IMR-90 (cell line): ENCODE results near the gene TTC24. TPM values are rescaled to one million over a fixed set of nuclear protein-coding genes. Genes with fewer than 3 reads are reported as not detected.

ENCODE experiments used
- ATAC-seq: fragments of 200-7000 bp; cut with Tn5 transposase; 2 replicates; pipeline ENCODE4 v1.9.1; 2020; ENCODE audit warnings: low read depth, mild to moderate bottlenecking, moderate library complexity
- BruUV-seq: library from RNA; stranded (reverse); fragments of 400-500 nt; replicated peaks from 2 replicates; lab custom pipeline; 2021; lab: Mats Ljungman, UMichigan
- CTCF ChIA-PET: fragments of 300-600 bp; formaldehyde crosslinking; extraction: SDS; loops from one replicate; lab custom pipeline; 2021; ENCODE audit warnings: antibody characterized with exemption; lab: Yijun Ruan, JAX
- POLR2A ChIA-PET: fragments of 300-600 bp; sonication (Branson Sonifier 250); formaldehyde crosslinking; loops from one replicate; lab custom pipeline; 2022; ENCODE audit warnings: antibody characterized with exemption; ENCODE audit not compliant: unreplicated experiment; lab: Charles Lee
- DNase-seq: peaks from one replicate; pipeline ENCODE4 v3.0.0; 2013
- H2AFZ ChIP-seq: replicated peaks from 2 replicates; pipeline ENCODE3; 2013; ENCODE audit warnings: low read length, mild to moderate bottlenecking; ENCODE audit not compliant: poor library complexity
- H2AK5ac ChIP-seq: 2 replicates; pipeline ENCODE4 v1.6.1; 2013; ENCODE audit warnings: low read depth, low read length, inconsistent platforms
- H2AK9ac ChIP-seq: replicated peaks from 2 replicates; pipeline ENCODE3; 2013; ENCODE audit warnings: mild to moderate bottlenecking, low read depth, low read length, moderate library complexity; ENCODE audit not compliant: poor library complexity
- H2BK120ac ChIP-seq: 2 replicates; pipeline ENCODE4 v1.6.1; 2013; ENCODE audit warnings: low read depth, low read length, inconsistent platforms
- H2BK15ac ChIP-seq: 3 replicates; pipeline ENCODE4 v1.6.1; 2013; ENCODE audit warnings: low read depth, low read length, inconsistent platforms
- H2BK20ac ChIP-seq: 2 replicates; pipeline ENCODE4 v1.6.1; 2013; ENCODE audit warnings: low read depth, mild to moderate bottlenecking, inconsistent platforms, low read length, moderate library complexity
- H2BK5ac ChIP-seq: 2 replicates; pipeline ENCODE4 v1.6.1; 2013; ENCODE audit warnings: mild to moderate bottlenecking, low read depth, low read length, inconsistent platforms; ENCODE audit not compliant: poor library complexity, severe bottlenecking
- H3K14ac ChIP-seq: replicated peaks from 2 replicates; pipeline ENCODE4 v1.6.1; 2013; ENCODE audit warnings: low read depth, low read length, inconsistent platforms
- H3K18ac ChIP-seq: 2 replicates; pipeline ENCODE4 v1.6.1; 2013; ENCODE audit warnings: low read depth, low read length, control low read depth
- H3K23ac ChIP-seq: 2 replicates; pipeline ENCODE4 v1.6.1; 2013; ENCODE audit warnings: low read depth, low read length, inconsistent platforms
- H3K27ac ChIP-seq: 2 replicates; pipeline ENCODE4 v1.5.1; 2013; ENCODE audit warnings: mild to moderate bottlenecking, control low read depth, low read length; ENCODE audit not compliant: insufficient read depth
- H3K27me3 ChIP-seq: 2 replicates; pipeline ENCODE4 v1.6.1; 2013; ENCODE audit warnings: low read length; ENCODE audit not compliant: control insufficient read depth, insufficient read depth
- H3K36me3 ChIP-seq: 2 replicates; pipeline ENCODE4 v1.6.1; 2013; ENCODE audit warnings: low read length, mixed read lengths; ENCODE audit not compliant: control insufficient read depth, insufficient read depth
- H3K4ac ChIP-seq: 2 replicates; pipeline ENCODE4 v1.6.1; 2013; ENCODE audit warnings: low read depth, low read length, inconsistent platforms
- H3K4me1 ChIP-seq: 2 replicates; pipeline ENCODE4 v1.6.1; 2013; ENCODE audit warnings: low read length, mixed read lengths; ENCODE audit not compliant: control insufficient read depth, insufficient read depth
- H3K4me2 ChIP-seq: 2 replicates; pipeline ENCODE4 v1.6.1; 2013; ENCODE audit warnings: low read depth, mild to moderate bottlenecking, control low read depth, low read length, moderate library complexity
- H3K4me3 ChIP-seq: 2 replicates; pipeline ENCODE4 v1.5.1; 2013; ENCODE audit warnings: low read depth, mild to moderate bottlenecking, control low read depth, low read length, moderate library complexity; ENCODE audit not compliant: insufficient read depth
- H3K56ac ChIP-seq: 2 replicates; pipeline ENCODE4 v1.6.1; 2013; ENCODE audit warnings: low read length, inconsistent platforms; ENCODE audit not compliant: insufficient read depth; ENCODE audit errors: extremely low read depth
- H3K79me1 ChIP-seq, 2 experiments: 2 replicates each; pipeline ENCODE4 v1.6.1; 2013; ENCODE audit warnings: low read length in 2 of 2, inconsistent platforms in 1 of 2, low read depth in 1 of 2
- H3K9ac ChIP-seq: 2 replicates; pipeline ENCODE4 v1.6.1; 2013; ENCODE audit warnings: low read depth, low read length, control low read depth
- H3K9me1 ChIP-seq: 2 replicates; pipeline ENCODE4 v1.6.1; 2013; ENCODE audit warnings: low read length, inconsistent platforms; ENCODE audit not compliant: insufficient read depth
- H3K9me3 ChIP-seq: 2 replicates; pipeline ENCODE4 v1.6.1; 2013; ENCODE audit warnings: low read length; ENCODE audit not compliant: control insufficient read depth, insufficient read depth
- H4K20me1 ChIP-seq: 2 replicates; pipeline ENCODE4 v1.6.1; 2013; ENCODE audit warnings: low read length, inconsistent platforms; ENCODE audit not compliant: insufficient read depth
- H4K5ac ChIP-seq: 2 replicates; pipeline ENCODE4 v1.6.1; 2013; ENCODE audit warnings: mild to moderate bottlenecking, low read depth, low read length, control low read depth
- H4K8ac ChIP-seq, 2 experiments: 2 replicates each; pipeline ENCODE4 v1.6.1; 2013; ENCODE audit warnings: low read depth in 2 of 2, low read length in 2 of 2, control low read depth in 1 of 2, inconsistent platforms in 1 of 2
- H4K91ac ChIP-seq: 2 replicates; pipeline ENCODE4 v1.6.1; 2013; ENCODE audit warnings: low read depth, low read length, inconsistent platforms; ENCODE audit not compliant: insufficient read depth
- MAFK ChIP-seq: IDR thresholded peaks from 2 replicates; pipeline ENCODE4 v1.6.1; 2012; ENCODE audit warnings: low read depth, low read length, improper control_type of control experiment
- RAD21 ChIP-seq: IDR thresholded peaks from 2 replicates; pipeline ENCODE4 v1.6.1; 2012; ENCODE audit warnings: low read length, improper control_type of control experiment
- RCOR1 ChIP-seq: IDR thresholded peaks from 2 replicates; pipeline ENCODE4 v1.6.1; 2012; ENCODE audit warnings: mild to moderate bottlenecking, low read length, improper control_type of control experiment; ENCODE audit not compliant: insufficient replicate concordance
- WGBS, 2 experiments: methylation state at CpG; one replicate each; pipeline versions ENCODE4 v1.1.5 to v1.1.7; 2013; ENCODE audit warnings: missing lambda C conversion rate in 2 of 2; ENCODE audit not compliant: insufficient read length in 1 of 2; ENCODE audit errors: extremely low coverage in 2 of 2; 5-methylcytosine and 5-hydroxymethylcytosine counted together
- dilution Hi-C: fragments of 300-500 bp; cut with HindIII; formaldehyde crosslinking; loops from one replicate; pipeline ENCODE4 v1.14.3; 2018; ENCODE audit warnings: low sequenced_read_pairs; ENCODE audit not compliant: unreplicated experiment
- in situ Hi-C: fragments of 300-500 bp; cut with MboI; formaldehyde crosslinking; loops from 3 replicates; pipeline ENCODE4 v1.14.3; 2019; ENCODE audit warnings: low sequenced_read_pairs, inconsistent platforms, mixed read lengths
- intact Hi-C: fragments of 100-400 bp; cut with micrococcal nuclease; formaldehyde crosslinking; loops from 2 replicates; pipeline ENCODE4 v1.10.0; 2022
- polyA plus RNA-seq, 3 experiments: library from polyadenylated mRNA; depleted of rRNA; stranded (reverse); fragments of >200 nt; gene quantifications; 2 replicates each; pipeline ENCODE4 v1.2.3, GENCODE V29; 2012; ENCODE audit warnings: low replicate concordance in 1 of 3
- total RNA-seq: library from RNA; depleted of rRNA; stranded (reverse); fragments of >200 nt; gene quantifications from 2 replicates; pipeline ENCODE4 v1.2.3, GENCODE V29; 2012

The TTC24 gene
- total and polyA plus RNA-seq, 2 of the 4 experiments (the other 2 are of a cell fraction): not detected

DNA sequence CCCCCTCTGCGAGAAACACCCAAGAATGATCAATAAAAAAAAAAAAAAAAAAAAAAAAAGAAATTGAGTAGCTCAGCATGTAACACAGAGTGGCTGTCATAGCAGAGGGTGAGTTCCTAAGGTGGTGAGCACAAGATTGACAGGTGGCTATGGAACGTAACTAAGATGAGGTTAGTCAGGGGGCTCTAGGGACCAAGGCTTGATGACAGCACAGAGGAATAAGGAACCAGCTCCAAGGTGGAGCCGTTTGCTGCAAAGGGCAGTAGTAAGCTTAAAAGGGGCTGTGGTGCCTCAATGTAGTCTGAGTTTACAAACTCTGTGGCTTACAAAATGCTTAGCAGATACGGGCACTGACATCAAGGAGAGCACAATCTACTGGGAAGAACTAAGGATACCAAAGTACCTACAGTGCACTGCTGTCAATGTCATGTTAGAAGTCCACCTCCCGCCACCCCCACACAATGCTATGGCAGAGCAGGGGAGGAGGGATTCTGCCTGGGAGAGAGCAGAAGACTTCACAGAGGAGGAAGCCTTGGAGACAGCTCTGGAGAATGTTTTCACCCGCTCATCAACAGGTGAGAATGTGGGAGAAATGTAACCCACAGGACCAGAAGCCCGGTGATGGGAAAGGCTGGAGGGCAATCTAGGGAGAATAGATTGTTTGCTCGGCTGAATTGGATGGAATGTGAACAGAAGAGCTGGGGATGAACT lies 20.3 kb upstream of the TTC24 start:
- H2AFZ ChIP-seq: no peak overlapping the region
- H2BK5ac ChIP-seq: no peak overlapping the region
- H3K79me1 ChIP-seq: no peaks in the 10 kb centered on the region; a peak in 2 of 4 replicates
- no peak for TF ChIP-seq MAFK
- TF ChIP-seq RCOR1: no peak
- no peak for TF ChIP-seq RAD21
- no peaks in the 10 kb centered on the region for H3K27me3 ChIP-seq
- H3K27ac ChIP-seq: no peak overlapping the region
- no peak overlapping the region for H3K4ac ChIP-seq
- no peaks in the 10 kb centered on the region for H4K20me1 ChIP-seq
- WGBS, 2 experiments: 75% methylated on average over 5 of the region's 8 CpGs; no CpG with 5 or more reads in 1 of the 2 experiments
- no peak overlapping the region for H3K18ac ChIP-seq
- H2BK15ac ChIP-seq: no peak overlapping the region
- H3K9ac ChIP-seq: no peak overlapping the region
- H3K36me3 ChIP-seq: peaks cover 27% of the 10 kb centered on the region
- in situ Hi-C loops (no loop called here), dilution Hi-C loops (no loop called here), intact Hi-C loops (no loop called here)
- no TSS peak for BruUV-seq
- ChIA-PET CTCF (no interaction called here), POLR2A (no interaction called here)
- H3K4me1 ChIP-seq: peaks cover 1% of the 10 kb centered on the region; the same call in 1 of the 2 replicates
- no peak overlapping the region for H2BK120ac ChIP-seq
- no peak overlapping the region for H4K5ac ChIP-seq
- no peaks in the 10 kb centered on the region for H3K9me3 ChIP-seq
- no peak overlapping the region for H3K4me2 ChIP-seq
- no peak overlapping the region for H4K8ac ChIP-seq
- H3K14ac ChIP-seq: no peak overlapping the region
- no peak overlapping the region for H3K56ac ChIP-seq
- H3K9me1 ChIP-seq: peaks cover 8% of the 10 kb centered on the region
- DNase-seq (no peak), ATAC-seq (no peak)
- H3K23ac ChIP-seq: no peak overlapping the region
- no peak overlapping the region for H2BK20ac ChIP-seq
- no peak overlapping the region for H2AK5ac ChIP-seq
- no peak overlapping the region for H2AK9ac ChIP-seq
- H4K91ac ChIP-seq: no peak overlapping the region
- no peak overlapping the region for H3K4me3 ChIP-seq
